ENCODE results near the gene TTBK2. TPM values are rescaled to one million over a fixed set of nuclear protein-coding genes. Genes with fewer than 3 reads are reported as not detected.

The TTBK2 gene
- total RNA-seq, 1 donor from 2014 or later = 23.3 TPM

DNA sequence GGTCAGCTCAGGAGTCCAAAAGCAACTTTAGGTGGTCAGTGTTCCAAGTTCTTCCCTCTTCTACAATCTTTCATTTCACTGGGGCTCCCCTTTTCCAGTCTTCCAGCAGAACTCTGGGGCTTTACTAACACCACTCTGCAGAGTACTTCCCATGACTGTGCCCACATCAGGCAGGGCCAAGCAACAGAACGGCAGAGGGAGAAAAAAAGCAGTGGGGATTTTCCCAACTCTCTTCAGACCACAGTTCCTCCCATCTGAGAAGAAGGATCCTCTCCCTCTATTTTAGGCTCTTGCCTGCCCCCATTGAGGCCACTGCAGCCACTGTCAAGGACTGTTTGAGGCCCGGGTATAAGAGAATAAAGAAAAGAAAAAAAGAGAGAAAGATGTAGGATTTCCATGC is 70.7 kb downstream of the TTBK2 start:
- Histone ChIP-seq H3K27me3 (ENCODE audit: low read depth) (no peaks in the 10 kb centered on the region), H3K4me3 (no peak overlapping the region), H3K9me3 (replicated peaks) (no peaks in the 10 kb centered on the region), H3K36me3 (peaks cover 19% of the 10 kb centered on the region), H3K27ac (replicated peaks) (no peak overlapping the region), H3K4me1 (no peaks in the 10 kb centered on the region)
- no peak for DNase-seq
- TF ChIP-seq, protein P1, sequence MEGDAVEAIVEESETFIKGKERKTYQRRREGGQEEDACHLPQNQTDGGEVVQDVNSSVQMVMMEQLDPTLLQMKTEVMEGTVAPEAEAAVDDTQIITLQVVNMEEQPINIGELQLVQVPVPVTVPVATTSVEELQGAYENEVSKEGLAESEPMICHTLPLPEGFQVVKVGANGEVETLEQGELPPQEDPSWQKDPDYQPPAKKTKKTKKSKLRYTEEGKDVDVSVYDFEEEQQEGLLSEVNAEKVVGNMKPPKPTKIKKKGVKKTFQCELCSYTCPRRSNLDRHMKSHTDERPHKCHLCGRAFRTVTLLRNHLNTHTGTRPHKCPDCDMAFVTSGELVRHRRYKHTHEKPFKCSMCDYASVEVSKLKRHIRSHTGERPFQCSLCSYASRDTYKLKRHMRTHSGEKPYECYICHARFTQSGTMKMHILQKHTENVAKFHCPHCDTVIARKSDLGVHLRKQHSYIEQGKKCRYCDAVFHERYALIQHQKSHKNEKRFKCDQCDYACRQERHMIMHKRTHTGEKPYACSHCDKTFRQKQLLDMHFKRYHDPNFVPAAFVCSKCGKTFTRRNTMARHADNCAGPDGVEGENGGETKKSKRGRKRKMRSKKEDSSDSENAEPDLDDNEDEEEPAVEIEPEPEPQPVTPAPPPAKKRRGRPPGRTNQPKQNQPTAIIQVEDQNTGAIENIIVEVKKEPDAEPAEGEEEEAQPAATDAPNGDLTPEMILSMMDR (IDR thresholded peaks at IDR 0.05; ENCODE audit: borderline replicate concordance) = no peak
- intact Hi-C loops (cut with micrococcal nuclease) = no loop called here

DNA sequence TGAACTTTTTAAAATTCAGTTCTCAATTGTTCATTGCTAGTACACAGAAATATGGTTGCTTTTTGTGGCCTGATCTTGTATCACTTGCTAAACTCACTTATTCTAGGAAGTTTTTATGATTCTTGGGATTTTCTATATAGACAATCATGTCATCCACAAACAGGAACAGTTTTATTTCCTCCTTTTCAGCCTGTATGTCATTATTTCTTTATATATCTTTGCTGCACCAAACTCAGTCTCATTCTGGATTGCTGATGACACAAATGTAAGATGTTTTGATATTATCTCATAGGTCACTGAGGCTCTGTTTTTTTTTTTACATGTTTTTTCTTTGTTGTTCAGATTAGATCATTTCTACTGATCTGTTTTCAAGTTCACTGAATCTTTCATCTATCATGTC is 71.7 kb downstream of the TTBK2 start:
- H3K27ac ChIP-seq (replicated peaks) = no peak overlapping the region
- peaks cover 7% of the 10 kb centered on the region for H3K9me3 ChIP-seq (replicated peaks)
- DNase-seq = no peak
- H3K4me1 ChIP-seq = no peaks in the 10 kb centered on the region
- H3K36me3 ChIP-seq = peaks cover 22% of the 10 kb centered on the region
- intact Hi-C loops (cut with micrococcal nuclease) = no loop called here
- TF ChIP-seq, protein P1 (IDR thresholded peaks at IDR 0.05; ENCODE audit: borderline replicate concordance) = no peak
- H3K27me3 ChIP-seq (ENCODE audit: low read depth) = no peaks in the 10 kb centered on the region
- H3K4me3 ChIP-seq = no peak overlapping the region

DNA sequence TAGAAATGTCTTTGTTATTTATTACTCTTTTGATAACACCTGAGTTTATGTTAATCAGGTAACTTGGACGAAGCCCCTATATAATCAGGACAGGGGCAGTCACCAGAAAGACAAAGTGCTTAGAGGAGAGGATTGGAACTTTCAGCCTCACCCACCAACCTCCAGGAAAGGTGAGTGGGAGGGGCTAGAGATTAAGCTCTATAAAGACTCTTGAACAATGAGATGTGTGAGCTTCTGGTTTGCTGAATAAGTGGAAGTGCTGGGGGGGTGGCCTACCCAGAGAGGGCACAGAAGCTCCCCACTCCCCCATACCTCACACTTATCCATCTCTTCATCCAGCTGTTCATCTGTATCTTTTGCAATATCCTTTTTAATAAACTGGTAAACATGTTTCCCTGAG is 73.9 kb downstream of the TTBK2 start:
- TF ChIP-seq, protein P1 (IDR thresholded peaks at IDR 0.05; ENCODE audit: borderline replicate concordance) = no peak
- Histone ChIP-seq H3K4me1 (no peaks in the 10 kb centered on the region), H3K36me3 (peaks cover 21% of the 10 kb centered on the region), H3K4me3 (no peak overlapping the region), H3K27ac (replicated peaks) (no peak overlapping the region), H3K27me3 (ENCODE audit: low read depth) (no peaks in the 10 kb centered on the region), H3K9me3 (replicated peaks) (peaks cover 11% of the 10 kb centered on the region)
- intact Hi-C loops (cut with micrococcal nuclease) = no loop called here
- DNase-seq = no peak

DNA sequence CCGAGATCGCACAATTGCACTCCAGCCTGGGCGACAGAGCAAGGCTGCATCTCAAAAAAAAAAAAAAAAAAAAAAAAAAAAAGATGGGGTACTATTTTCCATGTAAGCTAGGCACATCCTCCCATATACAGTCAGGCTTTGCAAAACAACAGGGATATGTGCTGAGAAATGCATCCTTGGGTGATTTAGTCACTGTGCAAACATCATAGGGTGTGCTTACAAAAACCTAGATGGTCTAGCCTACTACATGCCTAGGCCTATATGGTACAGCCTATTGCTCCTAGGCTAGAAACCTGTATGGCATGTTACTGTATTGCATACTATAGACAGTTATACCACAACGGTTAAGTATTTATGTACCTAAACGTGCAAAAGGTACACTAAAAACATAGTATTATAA is 75.0 kb downstream of the TTBK2 start:
- Histone ChIP-seq H3K9me3 (replicated peaks) (peaks cover 11% of the 10 kb centered on the region), H3K27me3 (ENCODE audit: low read depth) (no peaks in the 10 kb centered on the region), H3K4me1 (no peaks in the 10 kb centered on the region), H3K27ac (replicated peaks) (no peak overlapping the region), H3K4me3 (no peak overlapping the region), H3K36me3 (peaks cover 24% of the 10 kb centered on the region)
- intact Hi-C loops (cut with micrococcal nuclease) = no loop called here
- TF ChIP-seq, protein P1 (IDR thresholded peaks at IDR 0.05; ENCODE audit: borderline replicate concordance) = no peak
- DNase-seq = no peak

DNA sequence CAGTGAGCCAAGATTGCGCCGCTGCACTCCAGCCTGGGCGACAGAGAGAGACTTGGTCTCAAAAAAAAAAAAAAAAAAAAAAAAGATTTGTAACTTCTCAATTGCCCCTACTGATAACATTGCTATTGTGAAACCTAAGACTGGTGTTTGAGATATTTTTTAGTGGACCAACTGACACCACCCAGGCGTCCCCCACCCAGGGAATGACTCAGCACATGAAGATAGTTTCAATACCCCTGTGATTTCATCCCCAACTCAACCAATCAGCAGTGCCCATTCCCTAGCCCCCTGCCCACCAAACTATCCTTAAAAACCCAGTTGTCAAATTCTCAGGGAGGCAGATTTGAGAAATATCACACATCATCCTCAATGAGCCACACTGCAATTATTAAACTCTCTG is 76.9 kb downstream of the TTBK2 start:
- no peak overlapping the region for H3K27ac ChIP-seq (replicated peaks)
- H3K27me3 ChIP-seq (ENCODE audit: low read depth) = no peaks in the 10 kb centered on the region
- peaks cover 11% of the 10 kb centered on the region for H3K9me3 ChIP-seq (replicated peaks)
- intact Hi-C loops (cut with micrococcal nuclease) = no loop called here
- no peaks in the 10 kb centered on the region for H3K4me1 ChIP-seq
- TF ChIP-seq, protein P1 (IDR thresholded peaks at IDR 0.05; ENCODE audit: borderline replicate concordance) = no peak
- no peak for DNase-seq
- peaks cover 25% of the 10 kb centered on the region for H3K36me3 ChIP-seq
- no peak overlapping the region for H3K4me3 ChIP-seq

DNA sequence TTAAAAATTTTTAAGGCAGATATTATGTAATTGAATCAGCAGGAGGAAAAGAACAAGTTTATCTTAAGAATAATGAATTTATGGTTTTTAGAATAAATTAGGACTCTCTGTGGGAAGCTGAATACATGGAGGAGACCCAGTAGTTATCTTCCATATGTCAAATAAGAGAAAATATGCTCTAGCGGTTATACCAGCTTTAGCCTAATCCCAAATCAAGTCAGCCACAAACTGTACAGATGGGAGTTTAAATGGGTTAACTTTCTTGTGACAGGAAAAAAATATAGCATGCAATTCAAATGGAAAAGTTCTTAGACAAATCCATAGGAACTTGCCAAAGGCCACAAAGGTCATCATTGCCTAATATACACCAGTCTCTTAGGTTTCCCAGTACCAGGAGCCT is 84.3 kb downstream of the TTBK2 start:
- DNase-seq = no peak
- TF ChIP-seq, protein P1 (IDR thresholded peaks at IDR 0.05; ENCODE audit: borderline replicate concordance) = no peak
- no peaks in the 10 kb centered on the region for H3K4me1 ChIP-seq
- H3K27ac ChIP-seq (replicated peaks) = no peak overlapping the region
- no peaks in the 10 kb centered on the region for H3K9me3 ChIP-seq (replicated peaks)
- H3K36me3 ChIP-seq = peaks cover 32% of the 10 kb centered on the region
- H3K4me3 ChIP-seq = no peak overlapping the region
- H3K27me3 ChIP-seq (ENCODE audit: low read depth) = no peaks in the 10 kb centered on the region
- intact Hi-C loops (cut with micrococcal nuclease) = no loop called here
